Measurements from ENCODE around the gene TNFRSF4. TPM values are rescaled to one million over a fixed set of nuclear protein-coding genes. Genes with fewer than 3 reads are reported as not detected.

The TNFRSF4 gene
- total RNA-seq, 3 donors from 2014 or later = 0.64 to 2.3 (median 1.6) TPM

DNA sequence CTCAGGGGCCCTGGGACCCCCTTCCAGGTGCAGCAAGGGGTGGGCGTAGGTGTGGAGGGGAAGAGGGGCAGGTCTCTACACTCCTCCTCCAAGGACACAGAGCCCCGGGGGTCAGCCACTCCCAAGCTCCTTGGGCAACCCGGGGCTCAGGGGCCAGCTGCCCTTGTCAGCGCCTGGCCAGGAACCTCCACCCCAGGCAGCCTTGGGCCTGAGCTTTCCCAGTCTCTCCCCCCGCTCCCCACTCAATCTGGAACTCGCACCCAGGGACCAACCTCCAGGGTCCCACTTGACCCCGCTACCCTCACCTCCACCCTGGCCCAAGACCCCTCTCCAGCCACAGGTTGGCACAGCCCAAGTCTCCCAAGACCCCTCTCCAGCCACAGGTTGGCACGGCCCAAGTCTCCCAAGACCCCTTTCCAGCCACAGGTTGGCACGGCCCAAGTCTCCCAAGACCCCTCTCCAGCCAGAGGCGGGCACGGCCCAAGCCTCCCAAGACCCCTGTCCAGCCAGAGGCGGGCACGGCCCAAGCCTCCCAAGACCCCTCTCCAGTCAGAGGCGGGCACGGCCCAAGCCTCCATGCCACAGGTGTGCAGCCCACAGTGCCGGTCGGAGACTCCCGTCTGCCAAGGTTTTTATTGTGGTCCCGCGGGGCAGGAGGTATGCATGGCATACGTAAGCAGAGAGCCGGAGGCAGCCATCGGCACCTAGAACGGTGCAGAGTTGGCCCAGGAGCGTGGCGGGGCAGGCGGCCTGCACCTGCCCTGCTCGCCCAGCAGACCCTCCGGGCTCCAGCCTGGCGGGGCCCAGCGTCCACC is 3.0 kb downstream of the TNFRSF4 start:
- H3K9me3 ChIP-seq = no peaks in the 10 kb centered on the region
- intact Hi-C loops (cut with DNase I; ENCODE audit: low total_unique reads) = no loop called here
- H3K4me3 ChIP-seq = no peak overlapping the region
- TF ChIP-seq POLR2AphosphoS5 (IDR thresholded peaks at IDR 0.05) (no peak), POLR2A (IDR thresholded peaks at IDR 0.05) (no peak)
- TF ChIP-seq, protein P1, sequence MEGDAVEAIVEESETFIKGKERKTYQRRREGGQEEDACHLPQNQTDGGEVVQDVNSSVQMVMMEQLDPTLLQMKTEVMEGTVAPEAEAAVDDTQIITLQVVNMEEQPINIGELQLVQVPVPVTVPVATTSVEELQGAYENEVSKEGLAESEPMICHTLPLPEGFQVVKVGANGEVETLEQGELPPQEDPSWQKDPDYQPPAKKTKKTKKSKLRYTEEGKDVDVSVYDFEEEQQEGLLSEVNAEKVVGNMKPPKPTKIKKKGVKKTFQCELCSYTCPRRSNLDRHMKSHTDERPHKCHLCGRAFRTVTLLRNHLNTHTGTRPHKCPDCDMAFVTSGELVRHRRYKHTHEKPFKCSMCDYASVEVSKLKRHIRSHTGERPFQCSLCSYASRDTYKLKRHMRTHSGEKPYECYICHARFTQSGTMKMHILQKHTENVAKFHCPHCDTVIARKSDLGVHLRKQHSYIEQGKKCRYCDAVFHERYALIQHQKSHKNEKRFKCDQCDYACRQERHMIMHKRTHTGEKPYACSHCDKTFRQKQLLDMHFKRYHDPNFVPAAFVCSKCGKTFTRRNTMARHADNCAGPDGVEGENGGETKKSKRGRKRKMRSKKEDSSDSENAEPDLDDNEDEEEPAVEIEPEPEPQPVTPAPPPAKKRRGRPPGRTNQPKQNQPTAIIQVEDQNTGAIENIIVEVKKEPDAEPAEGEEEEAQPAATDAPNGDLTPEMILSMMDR (IDR thresholded peaks at IDR 0.05) = no peak
- no peak for DNase-seq (ENCODE audit: low spot score in 2 of 2)
- H3K27ac ChIP-seq = no peak overlapping the region
- peaks cover 0 to 11% of the 10 kb centered on the region in 2 donors for H3K4me1 ChIP-seq
- no peaks in the 10 kb centered on the region for H3K36me3 ChIP-seq
- H3K27me3 ChIP-seq = no peaks in the 10 kb centered on the region

GRCh38 chr1:1208713-1209433 is 5.1 kb downstream of the TNFRSF4 start:
- H3K9me3 ChIP-seq = no peaks in the 10 kb centered on the region
- intact Hi-C loops (cut with DNase I; ENCODE audit: low total_unique reads) = no loop called here
- DNase-seq (ENCODE audit: low spot score in 2 of 2) = no peak
- TF ChIP-seq, protein P1 (IDR thresholded peaks at IDR 0.05) = no peak
- no peak for TF ChIP-seq POLR2AphosphoS5 (IDR thresholded peaks at IDR 0.05)
- no peak for TF ChIP-seq POLR2A (IDR thresholded peaks at IDR 0.05)
- H3K4me3 ChIP-seq = peak overlapping the region; percentile 16 to 67 (median 45)
- peak overlapping the region; percentile 61 to 81 for H3K27ac ChIP-seq
- H3K27me3 ChIP-seq = no peaks in the 10 kb centered on the region
- no peaks in the 10 kb centered on the region for H3K36me3 ChIP-seq
- H3K4me1 ChIP-seq = peaks cover 0 to 11% of the 10 kb centered on the region in 2 donors

GRCh38 chr1:1207571-1207892 is 6.4 kb downstream of the TNFRSF4 start:
- Histone ChIP-seq H3K4me3 (peak overlapping the region in 1 of 3 donors; percentile 67), H3K27ac (peak overlapping the region in 1 of 2 donors; percentile 81), H3K36me3 (no peaks in the 10 kb centered on the region), H3K4me1 (peaks cover 0 to 11% of the 10 kb centered on the region in 2 donors), H3K27me3 (no peaks in the 10 kb centered on the region), H3K9me3 (no peaks in the 10 kb centered on the region)
- TF ChIP-seq, protein P1 (IDR thresholded peaks at IDR 0.05) = no peak
- TF ChIP-seq POLR2AphosphoS5 (IDR thresholded peaks at IDR 0.05) = no peak
- TF ChIP-seq POLR2A (IDR thresholded peaks at IDR 0.05) = no peak
- DNase-seq (ENCODE audit: low spot score in 2 of 2) = no peak
- intact Hi-C loops (cut with DNase I; ENCODE audit: low total_unique reads) = no loop called here

GRCh38 chr1:1206966-1207531 is 6.9 kb downstream of the TNFRSF4 start:
- Histone ChIP-seq H3K4me3 (peak overlapping the region in 1 of 3 donors; percentile 57), H3K36me3 (no peaks in the 10 kb centered on the region), H3K9me3 (no peaks in the 10 kb centered on the region), H3K27ac (no peak overlapping the region), H3K27me3 (no peaks in the 10 kb centered on the region), H3K4me1 (peaks cover 0 to 11% of the 10 kb centered on the region in 2 donors)
- DNase-seq (ENCODE audit: low spot score in 2 of 2) = no peak
- TF ChIP-seq POLR2A (IDR thresholded peaks at IDR 0.05) = no peak
- TF ChIP-seq POLR2AphosphoS5 (IDR thresholded peaks at IDR 0.05) = no peak
- TF ChIP-seq, protein P1 (IDR thresholded peaks at IDR 0.05) = no peak
- intact Hi-C loops (cut with DNase I; ENCODE audit: low total_unique reads) = no loop called here
